GM23338 (cell line): ENCODE measurements around the gene B3GAT3. TPM values are rescaled to one million over a fixed set of nuclear protein-coding genes. Genes with fewer than 3 reads are reported as not detected.

Experiments
- ATAC-seq: fragments of 200-7000 bp; cut with Tn5 transposase; 3 replicates; pipeline ENCODE4 v1.9.1; 2020
- DNase-seq: peaks from one replicate; pipeline ENCODE4 v3.0.0-alpha.2; 2015; ENCODE audit warnings: low spot score
- H2AFZ ChIP-seq: fragments of 200-600 bp; sonication (generic); 2 replicates; pipeline ENCODE4 v1.8.0; 2016; ENCODE audit warnings: antibody characterized with exemption, mild to moderate bottlenecking, moderate library complexity
- H3F3A ChIP-seq: fragments of 200-600 bp; sonication (generic); replicated peaks from 2 replicates; pipeline ENCODE4 v1.8.0; 2017; ENCODE audit warnings: antibody characterized with exemption, mixed run types, low read depth
- H3K27ac ChIP-seq: fragments of 200-600 bp; sonication (generic); 2 replicates; pipeline ENCODE4 v1.6.1; 2016; ENCODE audit warnings: low read depth
- H3K27me3 ChIP-seq: fragments of 200-600 bp; sonication (generic); 2 replicates; pipeline ENCODE4 v1.8.0; 2016; ENCODE audit warnings: mild to moderate bottlenecking, mixed run types, moderate library complexity; ENCODE audit not compliant: insufficient read depth
- H3K36me3 ChIP-seq: fragments of 200-600 bp; sonication (generic); 2 replicates; pipeline ENCODE4 v1.8.0; 2016; ENCODE audit warnings: mild to moderate bottlenecking; ENCODE audit not compliant: insufficient read depth
- H3K4me1 ChIP-seq: fragments of 200-600 bp; sonication (generic); 2 replicates; pipeline ENCODE4 v1.8.0; 2016; ENCODE audit warnings: mild to moderate bottlenecking, moderate library complexity; ENCODE audit not compliant: insufficient read depth
- H3K4me2 ChIP-seq: fragments of 200-600 bp; sonication (generic); 2 replicates; pipeline ENCODE4 v1.7.1; 2017; ENCODE audit warnings: mixed run types
- H3K4me3 ChIP-seq: fragments of 200-600 bp; sonication (generic); 2 replicates; pipeline ENCODE4 v1.6.1; 2016; ENCODE audit warnings: mixed run types
- H3K79me2 ChIP-seq: fragments of 200-600 bp; sonication (generic); replicated peaks from 2 replicates; pipeline ENCODE4 v1.8.0; 2017; ENCODE audit warnings: mild to moderate bottlenecking; ENCODE audit not compliant: insufficient read depth
- H3K9me2 ChIP-seq: fragments of 200-600 bp; sonication (generic); 2 replicates; pipeline ENCODE4 v1.8.0; 2017; ENCODE audit not compliant: insufficient read depth
- H4K20me1 ChIP-seq: fragments of 200-600 bp; sonication (generic); replicated peaks from 2 replicates; pipeline ENCODE4 v1.8.0; 2017; ENCODE audit warnings: mild to moderate bottlenecking; ENCODE audit not compliant: insufficient read depth
- H3K27ac Mint-ChIP-seq: 2 replicates; pipeline ENCODE4 v1.8.0; 2020; ENCODE audit warnings: inconsistent platforms, mild to moderate bottlenecking, moderate library complexity, mixed read lengths
- H3K27me3 Mint-ChIP-seq: 3 replicates; pipeline ENCODE4 v1.8.0; 2022; ENCODE audit warnings: low read depth, mild to moderate bottlenecking, moderate library complexity, mixed read lengths, inconsistent platforms; ENCODE audit not compliant: insufficient read depth, poor library complexity
- H3K36me3 Mint-ChIP-seq: 3 replicates; pipeline ENCODE4 v1.8.0; 2021; ENCODE audit warnings: low read depth, mild to moderate bottlenecking, inconsistent platforms, moderate library complexity, mixed read lengths
- H3K4me1 Mint-ChIP-seq: 3 replicates; pipeline ENCODE4 v1.8.0; 2020; ENCODE audit warnings: mild to moderate bottlenecking, inconsistent platforms, mixed read lengths
- H3K4me3 Mint-ChIP-seq: 3 replicates; pipeline ENCODE4 v1.8.0; 2021; ENCODE audit warnings: moderate library complexity, mild to moderate bottlenecking, inconsistent platforms, mixed read lengths
- H3K9me3 Mint-ChIP-seq: 3 replicates; pipeline ENCODE4 v1.8.0; 2020; ENCODE audit warnings: moderate library complexity, mild to moderate bottlenecking, inconsistent platforms, mixed read lengths
- EZH2 ChIP-seq: fragments of 200-600 bp; sonication (generic); IDR thresholded peaks from one replicate; pipeline ENCODE4 v1.8.0; 2017; ENCODE audit warnings: antibody characterized with exemption, mild to moderate bottlenecking, low read depth; ENCODE audit not compliant: unreplicated experiment
- EZH2phosphoT487 ChIP-seq: fragments of 200-600 bp; sonication (generic); IDR thresholded peaks from one replicate; pipeline ENCODE4 v1.8.1; 2018; ENCODE audit warnings: antibody characterized with exemption; ENCODE audit not compliant: unreplicated experiment
- JUNB ChIP-seq: IDR thresholded peaks from one replicate; pipeline ENCODE4 v1.6.1; 2016; ENCODE audit warnings: antibody characterized with exemption; ENCODE audit not compliant: unreplicated experiment
- NANOG ChIP-seq: IDR thresholded peaks from 2 replicates; pipeline ENCODE4 v1.6.1; 2016; ENCODE audit warnings: antibody characterized with exemption, borderline replicate concordance
- POLR2AphosphoS5 ChIP-seq: IDR thresholded peaks from 2 replicates; pipeline ENCODE4 v1.6.1; 2016; ENCODE audit warnings: antibody characterized with exemption, low read depth
- REST ChIP-seq: IDR thresholded peaks from one replicate; pipeline ENCODE4 v1.6.1; 2018; ENCODE audit warnings: antibody characterized with exemption; ENCODE audit not compliant: unreplicated experiment
- STAT1 ChIP-seq: IDR thresholded peaks from one replicate; pipeline ENCODE4 v1.6.1; 2016; ENCODE audit warnings: antibody characterized with exemption; ENCODE audit not compliant: unreplicated experiment
- ZNF114 ChIP-seq: fragments of 250-450 bp; sonication (Bioruptor Pico); IDR thresholded peaks from 2 replicates; pipeline ENCODE4 v1.5.0; 2020; ENCODE audit warnings: mild to moderate bottlenecking, moderate library complexity
- ZNF331 ChIP-seq: fragments of 250-450 bp; sonication (Bioruptor Pico); IDR thresholded peaks from 2 replicates; pipeline ENCODE4 v1.5.0; 2020; ENCODE audit warnings: low read depth, mild to moderate bottlenecking, moderate library complexity
- polyA plus RNA-seq: library from polyadenylated mRNA; unstranded; fragments of >200 nt; fragmentation: Nextera tagmentation; extraction: Ambion mirVana; gene quantifications from 2 replicates; pipeline ENCODE4 v1.2.1, GENCODE V29; 2016
- total RNA-seq: library from RNA; depleted of rRNA; stranded (reverse); fragments of >200 nt; shearing (Covaris generic); gene quantifications from 2 replicates; pipeline ENCODE4 v1.2.3, GENCODE V29; 2014
- TF ChIP-seq, protein P1 (sequence below): fragments of 250-450 bp; sonication (Bioruptor Pico); IDR thresholded peaks from 2 replicates; pipeline ENCODE4 v1.5.0; 2020; ENCODE audit warnings: mild to moderate bottlenecking, moderate library complexity
- TF ChIP-seq, protein P2 (sequence below), 2 experiments: fragments of 200-600 bp in 1 of 2; sonication (generic) in 1 of 2; conservative IDR thresholded peaks; 2 replicates each; pipeline versions ENCODE4 v1.5.1 to v1.6.1; 2016 to 2017; ENCODE audit warnings: antibody characterized with exemption in 2 of 2, low read depth in 2 of 2, mild to moderate bottlenecking in 2 of 2, moderate library complexity in 1 of 2

Gene B3GAT3
- total and polyA plus RNA-seq, 2 experiments from 2014 or later, result 16.4 to 18.4 TPM

DNA sequence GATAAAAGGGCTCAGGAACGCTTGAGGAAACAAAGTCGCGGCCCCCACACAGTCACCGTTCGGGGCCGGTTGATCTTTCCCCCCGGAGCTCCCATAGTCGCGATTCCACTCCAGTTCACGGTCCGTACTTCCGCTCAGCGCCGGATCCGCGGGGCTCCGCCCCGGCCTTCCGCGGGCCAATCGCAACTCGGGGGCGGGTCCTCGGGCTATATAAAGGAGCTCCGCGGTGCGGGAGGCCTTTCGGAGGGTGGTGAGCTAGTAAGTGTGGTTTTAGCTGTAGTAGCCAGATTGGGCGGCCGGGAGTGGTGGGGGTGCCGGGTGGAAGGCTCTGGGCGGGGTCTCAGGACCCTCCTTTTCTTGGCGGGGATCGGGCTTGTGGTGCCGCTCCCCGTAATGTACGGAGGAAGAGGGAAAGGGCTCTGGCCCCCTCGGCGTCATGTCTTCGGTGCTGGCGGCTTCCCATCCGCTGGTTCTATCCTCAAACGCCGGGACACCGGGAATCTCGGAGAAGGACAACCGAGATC, 43.4 kb upstream of the B3GAT3 start, which contains the start of the genes C11orf98 and CSKMT (continued):
- TF ChIP-seq, protein P1, sequence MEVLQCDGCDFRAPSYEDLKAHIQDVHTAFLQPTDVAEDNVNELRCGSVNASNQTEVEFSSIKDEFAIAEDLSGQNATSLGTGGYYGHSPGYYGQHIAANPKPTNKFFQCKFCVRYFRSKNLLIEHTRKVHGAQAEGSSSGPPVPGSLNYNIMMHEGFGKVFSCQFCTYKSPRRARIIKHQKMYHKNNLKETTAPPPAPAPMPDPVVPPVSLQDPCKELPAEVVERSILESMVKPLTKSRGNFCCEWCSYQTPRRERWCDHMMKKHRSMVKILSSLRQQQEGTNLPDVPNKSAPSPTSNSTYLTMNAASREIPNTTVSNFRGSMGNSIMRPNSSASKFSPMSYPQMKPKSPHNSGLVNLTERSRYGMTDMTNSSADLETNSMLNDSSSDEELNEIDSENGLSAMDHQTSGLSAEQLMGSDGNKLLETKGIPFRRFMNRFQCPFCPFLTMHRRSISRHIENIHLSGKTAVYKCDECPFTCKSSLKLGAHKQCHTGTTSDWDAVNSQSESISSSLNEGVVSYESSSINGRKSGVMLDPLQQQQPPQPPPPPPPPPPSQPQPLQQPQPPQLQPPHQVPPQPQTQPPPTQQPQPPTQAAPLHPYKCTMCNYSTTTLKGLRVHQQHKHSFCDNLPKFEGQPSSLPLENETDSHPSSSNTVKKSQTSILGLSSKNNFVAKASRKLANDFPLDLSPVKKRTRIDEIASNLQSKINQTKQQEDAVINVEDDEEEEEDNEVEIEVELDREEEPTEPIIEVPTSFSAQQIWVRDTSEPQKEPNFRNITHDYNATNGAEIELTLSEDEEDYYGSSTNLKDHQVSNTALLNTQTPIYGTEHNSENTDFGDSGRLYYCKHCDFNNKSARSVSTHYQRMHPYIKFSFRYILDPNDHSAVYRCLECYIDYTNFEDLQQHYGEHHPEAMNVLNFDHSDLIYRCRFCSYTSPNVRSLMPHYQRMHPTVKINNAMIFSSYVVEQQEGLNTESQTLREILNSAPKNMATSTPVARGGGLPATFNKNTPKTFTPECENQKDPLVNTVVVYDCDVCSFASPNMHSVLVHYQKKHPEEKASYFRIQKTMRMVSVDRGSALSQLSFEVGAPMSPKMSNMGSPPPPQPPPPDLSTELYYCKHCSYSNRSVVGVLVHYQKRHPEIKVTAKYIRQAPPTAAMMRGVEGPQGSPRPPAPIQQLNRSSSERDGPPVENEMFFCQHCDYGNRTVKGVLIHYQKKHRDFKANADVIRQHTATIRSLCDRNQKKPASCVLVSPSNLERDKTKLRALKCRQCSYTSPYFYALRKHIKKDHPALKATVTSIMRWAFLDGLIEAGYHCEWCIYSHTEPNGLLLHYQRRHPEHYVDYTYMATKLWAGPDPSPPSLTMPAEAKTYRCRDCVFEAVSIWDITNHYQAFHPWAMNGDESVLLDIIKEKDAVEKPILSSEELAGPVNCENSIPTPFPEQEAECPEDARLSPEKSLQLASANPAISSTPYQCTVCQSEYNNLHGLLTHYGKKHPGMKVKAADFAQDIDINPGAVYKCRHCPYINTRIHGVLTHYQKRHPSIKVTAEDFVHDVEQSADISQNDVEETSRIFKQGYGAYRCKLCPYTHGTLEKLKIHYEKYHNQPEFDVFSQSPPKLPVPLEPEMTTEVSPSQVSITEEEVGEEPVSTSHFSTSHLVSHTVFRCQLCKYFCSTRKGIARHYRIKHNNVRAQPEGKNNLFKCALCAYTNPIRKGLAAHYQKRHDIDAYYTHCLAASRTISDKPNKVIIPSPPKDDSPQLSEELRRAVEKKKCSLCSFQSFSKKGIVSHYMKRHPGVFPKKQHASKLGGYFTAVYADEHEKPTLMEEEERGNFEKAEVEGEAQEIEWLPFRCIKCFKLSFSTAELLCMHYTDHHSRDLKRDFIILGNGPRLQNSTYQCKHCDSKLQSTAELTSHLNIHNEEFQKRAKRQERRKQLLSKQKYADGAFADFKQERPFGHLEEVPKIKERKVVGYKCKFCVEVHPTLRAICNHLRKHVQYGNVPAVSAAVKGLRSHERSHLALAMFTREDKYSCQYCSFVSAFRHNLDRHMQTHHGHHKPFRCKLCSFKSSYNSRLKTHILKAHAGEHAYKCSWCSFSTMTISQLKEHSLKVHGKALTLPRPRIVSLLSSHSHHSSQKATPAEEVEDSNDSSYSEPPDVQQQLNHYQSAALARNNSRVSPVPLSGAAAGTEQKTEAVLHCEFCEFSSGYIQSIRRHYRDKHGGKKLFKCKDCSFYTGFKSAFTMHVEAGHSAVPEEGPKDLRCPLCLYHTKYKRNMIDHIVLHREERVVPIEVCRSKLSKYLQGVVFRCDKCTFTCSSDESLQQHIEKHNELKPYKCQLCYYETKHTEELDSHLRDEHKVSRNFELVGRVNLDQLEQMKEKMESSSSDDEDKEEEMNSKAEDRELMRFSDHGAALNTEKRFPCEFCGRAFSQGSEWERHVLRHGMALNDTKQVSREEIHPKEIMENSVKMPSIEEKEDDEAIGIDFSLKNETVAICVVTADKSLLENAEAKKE (CRISPR knock-in tag), result no peak

DNA sequence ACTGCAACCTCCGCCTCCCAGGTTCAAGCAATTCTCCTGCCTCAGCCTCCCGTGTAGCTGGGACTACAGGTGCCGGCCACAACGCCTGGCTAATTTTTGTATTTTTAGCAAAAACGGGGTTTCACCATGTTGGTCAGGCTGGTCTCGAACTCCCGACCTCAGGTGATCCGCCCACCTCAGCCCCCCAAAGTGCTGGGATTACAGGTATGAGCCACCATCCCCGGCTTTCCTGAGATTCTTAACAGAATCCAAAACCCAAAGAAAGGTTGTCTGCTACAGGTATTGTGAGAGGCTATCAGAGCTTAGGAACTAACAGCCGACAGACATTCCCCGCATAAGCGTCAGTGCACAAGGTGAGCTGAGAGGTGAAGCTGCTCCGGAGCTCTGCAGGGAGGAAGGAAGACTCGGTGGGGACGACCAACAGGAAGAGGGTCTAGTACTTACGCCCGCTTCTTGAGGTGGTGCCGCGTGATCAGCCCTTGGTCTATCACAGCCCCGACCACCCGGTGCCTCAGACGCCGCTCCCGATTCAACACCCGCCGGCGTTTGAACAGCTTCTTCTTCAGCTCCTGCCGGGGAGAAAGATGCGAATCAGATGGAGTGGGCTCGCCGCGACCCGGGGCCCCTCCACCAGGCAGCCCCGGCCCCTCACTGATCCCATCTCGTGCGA, 42.8 kb upstream of the B3GAT3 start:
- Histone ChIP-seq H3K27ac (peak overlapping the region; percentile 98), H4K20me1 (peaks cover 15% of the 10 kb centered on the region), H3K36me3 (peaks cover 20% of the 10 kb centered on the region), H3F3A (peaks cover 59% of the 10 kb centered on the region), H3K27me3 (no peaks in the 10 kb centered on the region), H3K9me2 (no peaks in the 10 kb centered on the region), H3K4me1 (peaks cover 20% of the 10 kb centered on the region), H3K4me2 (peak overlapping the region; percentile 97), H3K79me2 (peaks cover 51% of the 10 kb centered on the region), H3K4me3 (peak overlapping the region; percentile 99), H2AFZ (peak overlapping the region; percentile 93)
- H3K9me3 Mint-ChIP-seq, result no peaks in the 10 kb centered on the region; the same call in 2 of the 3 replicates
- peaks cover 13% of the 10 kb centered on the region for H3K27me3 Mint-ChIP-seq
- peak overlapping the region; percentile 98 for H3K4me3 Mint-ChIP-seq
- ATAC-seq (peak; percentile 66), DNase-seq (peak; percentile 88)
- H3K27ac Mint-ChIP-seq, result peak overlapping the region; percentile 98
- H3K4me1 Mint-ChIP-seq, result peaks cover 17% of the 10 kb centered on the region
- peaks cover 56% of the 10 kb centered on the region for H3K36me3 Mint-ChIP-seq
- no peak for TF ChIP-seq NANOG
- TF ChIP-seq JUNB, result no peak
- no peak for TF ChIP-seq STAT1
- no peak for TF ChIP-seq ZNF114 (CRISPR knock-in tag)
- no peak for TF ChIP-seq REST
- TF ChIP-seq EZH2phosphoT487, result no peak
- TF ChIP-seq, protein P2, sequence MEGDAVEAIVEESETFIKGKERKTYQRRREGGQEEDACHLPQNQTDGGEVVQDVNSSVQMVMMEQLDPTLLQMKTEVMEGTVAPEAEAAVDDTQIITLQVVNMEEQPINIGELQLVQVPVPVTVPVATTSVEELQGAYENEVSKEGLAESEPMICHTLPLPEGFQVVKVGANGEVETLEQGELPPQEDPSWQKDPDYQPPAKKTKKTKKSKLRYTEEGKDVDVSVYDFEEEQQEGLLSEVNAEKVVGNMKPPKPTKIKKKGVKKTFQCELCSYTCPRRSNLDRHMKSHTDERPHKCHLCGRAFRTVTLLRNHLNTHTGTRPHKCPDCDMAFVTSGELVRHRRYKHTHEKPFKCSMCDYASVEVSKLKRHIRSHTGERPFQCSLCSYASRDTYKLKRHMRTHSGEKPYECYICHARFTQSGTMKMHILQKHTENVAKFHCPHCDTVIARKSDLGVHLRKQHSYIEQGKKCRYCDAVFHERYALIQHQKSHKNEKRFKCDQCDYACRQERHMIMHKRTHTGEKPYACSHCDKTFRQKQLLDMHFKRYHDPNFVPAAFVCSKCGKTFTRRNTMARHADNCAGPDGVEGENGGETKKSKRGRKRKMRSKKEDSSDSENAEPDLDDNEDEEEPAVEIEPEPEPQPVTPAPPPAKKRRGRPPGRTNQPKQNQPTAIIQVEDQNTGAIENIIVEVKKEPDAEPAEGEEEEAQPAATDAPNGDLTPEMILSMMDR (conservative IDR thresholded peaks at IDR 0.05; ENCODE audit: low read depth in 2 of 2), result no peak
- TF ChIP-seq POLR2AphosphoS5, result no peak
- no peak for TF ChIP-seq ZNF331 (CRISPR knock-in tag)
- TF ChIP-seq EZH2, result no peak
